GM19463 (cell line): ENCODE measurements around the gene CTH.
A peak's percentile ranks its signal among the peaks of the same experiment; 100 is the strongest.
"Not testable (repeated sequence)": the region's sequence is repeated elsewhere in the genome, so short reads cannot be mapped to it uniquely, and the experiment has no call there.

Experiments used
- ATAC-seq: cut with Tn5 transposase; IDR thresholded peaks from one replicate; pipeline ENCODE4 v1.9.1; 2021; ENCODE audit warnings: mild to moderate bottlenecking, moderate library complexity; ENCODE audit not compliant: unreplicated experiment

CTH gene

GRCh38 chr1:70410604-70411359, at the start of gene CTH:
Gene CTH, plus strand, starts transcription at chr1:70411268. Its CDS starts 148 bp downstream, at chr1:70411416.
- peak; percentile 96 for ATAC-seq

GRCh38 chr1:70361727-70362398, 49.2 kb upstream of the CTH start:
- ATAC-seq, result no peak

- ATAC-seq, result no peak
Observed at GRCh38 chr1:70364439-70364838, 46.6 kb upstream of the CTH start.

- ATAC-seq, result not testable (repeated sequence)
Observed at GRCh38 chr1:70366425-70366952, 44.6 kb upstream of the CTH start.

GRCh38 chr1:70366997-70367396, 44.1 kb upstream of the CTH start:
- ATAC-seq, result not testable (repeated sequence)

- not testable (repeated sequence) for ATAC-seq
Observed at GRCh38 chr1:70367397-70367796, 43.7 kb upstream of the CTH start.

GRCh38 chr1:70371586-70371985, 39.5 kb upstream of the CTH start:
- not testable (repeated sequence) for ATAC-seq

- ATAC-seq, result no peak
Observed at GRCh38 chr1:70372426-70372825, 38.6 kb upstream of the CTH start.

- not testable (repeated sequence) for ATAC-seq
Observed at GRCh38 chr1:70373580-70373979, 37.5 kb upstream of the CTH start.

GRCh38 chr1:70376196-70376595, 34.9 kb upstream of the CTH start:
- ATAC-seq, result no peak

- ATAC-seq, result peak; percentile 82
Observed at GRCh38 chr1:70382682-70383081, 28.4 kb upstream of the CTH start.

- ATAC-seq, result no peak
Observed at GRCh38 chr1:70383483-70383882, 27.6 kb upstream of the CTH start.

GRCh38 chr1:70384542-70384941, 26.5 kb upstream of the CTH start:
- ATAC-seq, result no peak

GRCh38 chr1:70385477-70385876, 25.6 kb upstream of the CTH start:
- no peak for ATAC-seq

GRCh38 chr1:70386121-70386520, 24.9 kb upstream of the CTH start:
- no peak for ATAC-seq

- no peak for ATAC-seq
Observed at GRCh38 chr1:70387507-70387906, 23.6 kb upstream of the CTH start.

- no peak for ATAC-seq
Observed at GRCh38 chr1:70392626-70393025, 18.4 kb upstream of the CTH start.

GRCh38 chr1:70396607-70397006, 14.5 kb upstream of the CTH start:
- no peak for ATAC-seq

GRCh38 chr1:70397013-70397412, 14.1 kb upstream of the CTH start:
- ATAC-seq, result no peak

- no peak for ATAC-seq
Observed at GRCh38 chr1:70400335-70400734, 10.7 kb upstream of the CTH start.

- no peak for ATAC-seq
Observed at GRCh38 chr1:70401974-70402373, 9.1 kb upstream of the CTH start.

GRCh38 chr1:70403759-70404158, 7.3 kb upstream of the CTH start:
- ATAC-seq, result no peak
